GM12864 (cell line): ENCODE results near the gene TMEM132E.

ENCODE experiments used
- DNase-seq: peaks from one replicate; pipeline ENCODE4 v3.0.0-alpha.2; 2011; ENCODE audit warnings: low read depth
- H3K4me3 ChIP-seq: 2 replicates; pipeline ENCODE4 v1.5.1; 2011; ENCODE audit warnings: mild to moderate bottlenecking, low read depth, low read length, control low read depth
- TF ChIP-seq, protein P1 (sequence below): IDR thresholded peaks from 2 replicates; pipeline ENCODE4 v1.5.1; 2011; ENCODE audit warnings: low read depth, mild to moderate bottlenecking, moderate library complexity, low read length, control low read depth, inconsistent platforms; ENCODE audit errors: missing control alignments

Gene TMEM132E

DNA sequence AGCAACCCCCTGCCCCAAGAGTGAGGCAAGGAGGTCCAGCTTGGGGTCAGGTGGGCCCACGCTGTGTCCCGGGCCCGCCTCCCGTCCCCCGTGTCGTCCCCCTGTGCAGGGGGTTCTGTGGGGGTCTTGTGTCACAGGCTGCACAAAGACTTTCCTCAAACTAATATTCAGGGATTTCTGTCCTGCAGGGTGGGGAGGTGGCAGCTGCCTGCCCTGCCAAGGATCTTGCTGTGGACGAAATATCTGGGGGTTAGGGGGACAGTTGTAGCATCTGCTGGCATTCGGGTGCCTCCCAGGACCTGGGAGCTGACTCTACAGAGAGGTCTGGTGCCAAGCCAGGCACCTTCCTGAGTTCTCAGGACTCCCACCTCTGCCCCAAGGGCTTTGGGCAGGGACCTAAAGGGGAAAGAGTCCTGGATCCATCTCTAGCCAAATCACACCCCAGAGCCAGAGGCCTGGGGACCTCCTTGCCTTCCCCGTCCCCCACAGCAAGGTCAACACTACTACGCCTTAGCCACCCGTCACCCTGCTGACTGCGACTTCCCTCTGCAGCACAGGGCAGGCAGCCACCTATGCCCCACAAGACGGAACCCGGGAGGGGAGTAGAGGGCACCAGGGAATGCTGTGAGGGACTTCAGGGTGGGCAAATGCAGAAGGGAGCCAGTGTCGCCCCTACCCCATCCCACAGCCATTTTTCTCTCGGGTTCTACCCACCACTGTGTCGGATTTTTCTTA is 59.3 kb downstream of the TMEM132E start:
- no peak overlapping the region for H3K4me3 ChIP-seq
- TF ChIP-seq, protein P1, sequence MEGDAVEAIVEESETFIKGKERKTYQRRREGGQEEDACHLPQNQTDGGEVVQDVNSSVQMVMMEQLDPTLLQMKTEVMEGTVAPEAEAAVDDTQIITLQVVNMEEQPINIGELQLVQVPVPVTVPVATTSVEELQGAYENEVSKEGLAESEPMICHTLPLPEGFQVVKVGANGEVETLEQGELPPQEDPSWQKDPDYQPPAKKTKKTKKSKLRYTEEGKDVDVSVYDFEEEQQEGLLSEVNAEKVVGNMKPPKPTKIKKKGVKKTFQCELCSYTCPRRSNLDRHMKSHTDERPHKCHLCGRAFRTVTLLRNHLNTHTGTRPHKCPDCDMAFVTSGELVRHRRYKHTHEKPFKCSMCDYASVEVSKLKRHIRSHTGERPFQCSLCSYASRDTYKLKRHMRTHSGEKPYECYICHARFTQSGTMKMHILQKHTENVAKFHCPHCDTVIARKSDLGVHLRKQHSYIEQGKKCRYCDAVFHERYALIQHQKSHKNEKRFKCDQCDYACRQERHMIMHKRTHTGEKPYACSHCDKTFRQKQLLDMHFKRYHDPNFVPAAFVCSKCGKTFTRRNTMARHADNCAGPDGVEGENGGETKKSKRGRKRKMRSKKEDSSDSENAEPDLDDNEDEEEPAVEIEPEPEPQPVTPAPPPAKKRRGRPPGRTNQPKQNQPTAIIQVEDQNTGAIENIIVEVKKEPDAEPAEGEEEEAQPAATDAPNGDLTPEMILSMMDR = no peak
- DNase-seq = no peak

DNA sequence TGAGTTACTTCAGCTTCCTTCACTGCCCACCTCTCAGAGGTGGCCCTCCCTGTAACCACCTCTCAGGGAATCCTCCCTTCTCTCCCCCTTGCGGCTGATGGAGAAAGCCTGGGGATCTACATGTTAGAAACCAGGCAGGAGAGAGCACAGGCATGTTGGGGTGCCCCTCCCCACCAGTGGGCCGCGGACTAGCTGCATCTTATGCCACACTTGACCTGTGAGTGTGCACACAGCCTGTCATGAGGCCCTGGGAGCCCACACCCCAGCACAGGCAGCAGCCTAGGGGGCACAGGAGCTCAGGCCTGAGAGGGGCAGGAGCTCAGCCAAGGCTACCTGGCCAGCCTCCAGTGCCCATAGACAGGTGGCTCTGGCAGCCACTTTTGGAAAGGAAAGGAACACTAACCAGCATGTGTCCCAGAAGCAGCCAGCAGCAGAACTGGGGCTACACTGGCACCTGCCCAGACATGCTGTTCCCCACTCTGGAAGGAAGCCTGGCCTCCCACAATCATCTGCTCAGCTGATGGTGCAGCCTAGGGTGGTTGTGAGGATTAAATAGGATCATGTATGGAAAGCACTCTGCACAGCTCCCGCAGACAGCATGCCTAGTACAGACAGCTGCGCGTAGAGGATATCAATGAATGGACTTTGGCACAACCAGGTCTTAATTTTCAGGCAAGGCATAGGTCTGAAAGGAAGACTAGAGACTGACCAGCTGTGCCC is 60.5 kb downstream of the TMEM132E start:
- no peak for DNase-seq
- TF ChIP-seq, protein P1 = no peak
- no peak overlapping the region for H3K4me3 ChIP-seq

DNA sequence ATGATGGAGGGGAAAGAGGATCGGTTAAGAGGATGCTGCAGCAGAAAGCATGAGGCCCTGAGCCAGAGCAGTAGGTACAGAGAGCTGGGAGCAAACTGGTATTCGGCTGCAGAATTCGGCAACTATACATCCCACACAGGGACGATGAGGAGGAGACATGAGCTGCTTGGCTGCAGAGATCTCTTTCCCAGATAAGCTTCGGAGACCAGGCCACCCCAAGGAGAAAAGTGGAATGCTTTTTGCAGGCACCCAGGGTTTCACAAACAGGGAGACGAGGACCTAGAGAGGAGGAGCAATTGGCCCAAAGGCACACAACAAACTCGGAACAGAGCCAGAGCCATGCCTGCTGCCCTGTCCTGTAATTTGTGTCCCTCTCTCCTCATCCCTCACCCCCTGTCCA is 62.0 kb downstream of the TMEM132E start:
- no peak overlapping the region for H3K4me3 ChIP-seq
- no peak for DNase-seq
- TF ChIP-seq, protein P1 = no peak

DNA sequence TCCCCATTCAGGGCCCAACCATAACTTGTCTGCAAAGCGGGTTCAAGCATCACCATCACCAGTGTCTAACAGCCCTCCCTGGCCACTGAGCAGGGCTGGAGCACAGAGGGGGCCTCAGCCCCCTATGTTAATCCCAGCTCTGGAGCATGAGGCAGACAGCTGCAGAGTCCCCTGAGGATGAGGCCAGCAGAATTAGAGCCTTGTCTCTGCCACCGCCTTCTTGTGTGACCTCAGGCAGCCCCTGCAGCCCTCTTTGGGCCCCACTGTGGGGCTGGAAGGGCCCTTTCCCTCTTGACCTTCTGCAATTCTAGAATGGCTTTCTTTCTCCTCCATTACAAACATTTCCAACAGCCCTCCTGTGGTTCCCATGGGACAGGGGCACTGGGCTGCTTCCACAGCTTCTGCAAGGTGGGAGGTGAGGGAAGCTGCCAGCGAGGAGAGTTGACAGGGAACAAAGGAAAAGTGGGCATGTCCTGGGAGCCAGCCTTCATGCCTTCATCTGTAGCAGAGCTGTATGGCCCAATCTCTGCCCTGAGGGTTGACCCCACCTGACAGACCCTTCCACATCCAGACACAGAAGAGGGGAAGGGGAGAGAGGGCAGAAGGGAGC is 65.7 kb downstream of the TMEM132E start:
- TF ChIP-seq, protein P1 = no peak
- H3K4me3 ChIP-seq = no peak overlapping the region
- no peak for DNase-seq

DNA sequence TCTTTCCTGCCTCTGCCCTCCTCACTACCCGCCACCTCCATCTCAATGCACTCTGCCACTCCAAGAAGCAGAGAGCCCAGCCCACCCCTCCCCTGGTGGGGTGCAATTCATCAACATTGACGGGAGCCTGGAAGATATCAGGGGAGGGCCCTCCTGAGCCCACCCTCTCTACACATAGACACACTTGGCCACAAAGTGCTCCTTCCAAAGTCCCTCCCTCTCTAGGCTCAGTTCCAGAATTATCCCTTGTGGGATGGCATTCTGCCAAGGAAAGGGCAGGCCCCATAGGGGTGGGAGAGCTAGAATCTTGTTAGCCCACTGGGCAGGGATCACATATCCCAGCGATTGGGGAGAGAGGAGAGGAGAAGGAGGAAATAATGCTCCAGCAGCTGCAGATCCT is 66.2 kb downstream of the TMEM132E start:
- no peak overlapping the region for H3K4me3 ChIP-seq
- TF ChIP-seq, protein P1 = no peak
- no peak for DNase-seq

DNA sequence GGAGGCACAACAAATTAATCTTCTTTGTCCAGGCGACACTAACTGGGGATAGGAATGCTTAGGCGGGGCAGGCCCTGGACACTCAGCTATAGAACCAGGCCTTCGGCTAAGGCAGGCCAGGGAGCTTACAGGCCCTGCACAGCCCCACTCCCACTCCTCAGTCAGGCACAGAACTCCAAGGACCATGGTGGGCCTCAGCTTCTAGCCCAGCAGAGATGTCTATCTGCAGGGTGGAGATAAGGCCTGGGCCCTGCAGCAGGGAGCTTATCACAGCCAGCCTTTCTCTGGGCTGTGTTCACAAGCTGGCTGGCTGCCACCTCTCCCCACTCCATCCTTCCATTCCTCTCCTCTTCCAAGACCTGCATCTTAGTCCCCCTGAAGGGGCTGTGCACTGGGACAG is 68.1 kb downstream of the TMEM132E start:
- TF ChIP-seq, protein P1 = no peak

More for the DNA sequence above, 68.1 kb downstream of the TMEM132E start:
- H3K4me3 ChIP-seq = no peak overlapping the region
- no peak for DNase-seq
